AG10803 (cell line): ENCODE data around the gene CSTB.

Source experiments
- DNase-seq: peaks from one replicate; pipeline ENCODE4 v3.0.0; 2010; ENCODE audit warnings: low read depth
- H3K4me3 ChIP-seq: 2 replicates; pipeline ENCODE4 v1.5.1; 2011; ENCODE audit warnings: mild to moderate bottlenecking, low read length, control low read depth
- TF ChIP-seq, protein P1 (sequence below): conservative IDR thresholded peaks from 2 replicates; pipeline ENCODE4 v1.5.1; 2011; ENCODE audit warnings: mild to moderate bottlenecking, low read length, control low read depth, inconsistent platforms

Gene CSTB

DNA sequence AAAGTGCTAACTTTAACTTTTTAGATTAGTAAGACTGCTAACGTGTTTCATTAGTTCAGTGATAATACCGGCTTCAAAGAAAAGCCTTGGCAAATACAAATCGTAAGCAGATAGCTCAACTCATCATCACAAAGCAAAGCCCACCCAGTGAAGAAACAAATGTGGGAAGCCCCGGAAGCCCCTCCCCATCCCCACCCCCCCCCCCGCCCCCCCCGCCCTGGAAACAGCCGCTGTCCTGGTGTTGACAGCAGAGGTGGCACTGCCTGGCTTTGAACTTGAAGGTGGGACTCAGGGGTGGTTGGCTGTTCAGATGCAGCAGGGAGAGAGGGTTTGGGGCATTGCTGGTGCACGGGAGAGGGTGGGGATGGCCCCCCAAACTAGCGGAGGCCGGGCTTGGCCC lies 43.0 kb downstream of the CSTB start:
- no peak overlapping the region for H3K4me3 ChIP-seq
- no peak for DNase-seq
- TF ChIP-seq, protein P1, sequence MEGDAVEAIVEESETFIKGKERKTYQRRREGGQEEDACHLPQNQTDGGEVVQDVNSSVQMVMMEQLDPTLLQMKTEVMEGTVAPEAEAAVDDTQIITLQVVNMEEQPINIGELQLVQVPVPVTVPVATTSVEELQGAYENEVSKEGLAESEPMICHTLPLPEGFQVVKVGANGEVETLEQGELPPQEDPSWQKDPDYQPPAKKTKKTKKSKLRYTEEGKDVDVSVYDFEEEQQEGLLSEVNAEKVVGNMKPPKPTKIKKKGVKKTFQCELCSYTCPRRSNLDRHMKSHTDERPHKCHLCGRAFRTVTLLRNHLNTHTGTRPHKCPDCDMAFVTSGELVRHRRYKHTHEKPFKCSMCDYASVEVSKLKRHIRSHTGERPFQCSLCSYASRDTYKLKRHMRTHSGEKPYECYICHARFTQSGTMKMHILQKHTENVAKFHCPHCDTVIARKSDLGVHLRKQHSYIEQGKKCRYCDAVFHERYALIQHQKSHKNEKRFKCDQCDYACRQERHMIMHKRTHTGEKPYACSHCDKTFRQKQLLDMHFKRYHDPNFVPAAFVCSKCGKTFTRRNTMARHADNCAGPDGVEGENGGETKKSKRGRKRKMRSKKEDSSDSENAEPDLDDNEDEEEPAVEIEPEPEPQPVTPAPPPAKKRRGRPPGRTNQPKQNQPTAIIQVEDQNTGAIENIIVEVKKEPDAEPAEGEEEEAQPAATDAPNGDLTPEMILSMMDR = no peak

DNA sequence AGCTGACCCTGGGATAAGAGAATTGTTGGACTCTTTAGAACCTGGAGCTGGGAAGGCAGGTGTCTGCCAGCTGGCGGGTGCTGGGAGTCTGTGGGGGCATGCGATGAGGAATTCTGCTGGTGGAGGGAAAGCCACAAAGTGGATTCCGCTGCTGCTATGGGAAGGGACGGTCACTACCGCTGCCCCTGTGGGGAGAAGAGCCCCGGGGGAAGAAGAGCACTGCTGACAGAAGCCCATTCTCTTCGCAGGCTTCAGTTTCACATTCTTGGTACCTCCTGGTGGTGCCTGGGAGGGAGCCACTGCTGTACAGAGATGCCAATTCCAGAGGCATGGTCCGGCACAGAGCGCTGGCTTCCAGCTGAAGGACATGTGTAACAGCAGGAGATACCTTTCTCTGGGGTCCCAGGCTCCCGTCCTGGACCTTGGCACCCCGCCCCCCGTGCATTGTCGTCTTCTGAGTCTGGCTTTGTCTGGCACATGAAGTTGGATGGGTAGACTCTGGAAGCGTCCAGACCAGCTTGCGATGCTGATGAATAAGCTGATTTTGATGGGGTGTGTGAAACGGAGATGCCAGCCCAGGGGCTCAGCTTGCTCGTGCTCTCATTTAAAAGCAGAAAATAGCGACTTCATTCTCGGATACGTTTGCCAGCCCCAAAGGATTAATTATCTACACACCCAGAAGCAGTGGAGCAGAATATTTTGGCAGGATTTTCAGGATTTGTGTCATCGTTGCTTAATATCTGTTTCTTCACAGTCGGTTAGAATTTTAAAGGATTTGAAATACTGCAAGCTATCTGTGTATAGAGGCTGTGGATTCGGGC lies 44.0 kb downstream of the CSTB start:
- H3K4me3 ChIP-seq = peak overlapping the region; percentile 17; the same call in 1 of the 2 replicates
- peak; percentile 83 for DNase-seq
- TF ChIP-seq, protein P1 = no peak

- TF ChIP-seq, protein P1 = no peak
- H3K4me3 ChIP-seq = no peak overlapping the region
- no peak for DNase-seq
Measured at GRCh38 chr21:43731476-43731875, 44.6 kb downstream of the CSTB start.

DNA sequence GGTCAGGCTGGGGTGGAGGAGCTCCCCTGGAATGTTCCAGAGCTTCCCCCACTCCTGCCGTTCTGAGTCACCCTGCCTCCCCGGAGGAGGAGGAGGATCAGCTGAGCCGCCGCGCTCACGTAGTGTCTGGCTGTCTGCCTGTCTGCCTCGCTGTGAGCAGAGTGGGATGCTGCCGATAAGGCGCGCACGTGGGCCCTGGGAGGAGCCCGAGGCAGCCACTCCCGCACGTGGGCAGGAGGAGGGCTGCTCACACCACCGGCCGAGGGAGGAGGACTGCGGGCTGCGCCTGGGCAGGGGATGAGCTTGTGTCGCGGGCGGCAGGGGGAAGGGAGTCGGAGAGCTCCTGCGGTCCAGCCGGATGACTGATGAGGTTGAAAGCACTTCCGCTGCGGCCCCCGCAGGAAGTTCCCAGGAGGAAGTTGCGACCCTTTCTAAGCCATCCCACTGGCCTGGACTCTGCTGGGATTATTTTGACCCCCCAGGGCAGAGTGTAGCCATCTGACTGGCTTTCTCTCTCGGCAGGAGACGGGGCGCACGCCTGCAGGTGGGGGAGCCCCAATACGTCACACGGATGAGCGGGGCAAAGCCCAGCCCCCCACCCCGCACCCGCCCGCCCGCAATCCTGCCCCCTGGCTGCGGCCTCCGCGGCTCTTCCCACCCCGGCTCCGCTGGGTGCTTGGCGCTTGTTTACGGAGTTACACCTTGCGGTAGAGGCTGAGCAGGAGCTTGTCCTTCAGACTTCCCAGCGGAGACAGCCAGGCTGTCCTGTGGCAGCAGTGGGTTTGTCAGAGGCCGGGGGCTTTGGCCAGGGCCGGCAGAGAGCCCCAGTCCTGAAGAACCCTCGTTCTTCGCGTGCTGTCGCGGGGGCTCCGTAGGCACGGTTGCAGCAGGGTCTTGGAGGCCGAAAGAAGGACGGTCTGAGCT lies 47.4 kb downstream of the CSTB start:
- TF ChIP-seq, protein P1 = no peak

DNA sequence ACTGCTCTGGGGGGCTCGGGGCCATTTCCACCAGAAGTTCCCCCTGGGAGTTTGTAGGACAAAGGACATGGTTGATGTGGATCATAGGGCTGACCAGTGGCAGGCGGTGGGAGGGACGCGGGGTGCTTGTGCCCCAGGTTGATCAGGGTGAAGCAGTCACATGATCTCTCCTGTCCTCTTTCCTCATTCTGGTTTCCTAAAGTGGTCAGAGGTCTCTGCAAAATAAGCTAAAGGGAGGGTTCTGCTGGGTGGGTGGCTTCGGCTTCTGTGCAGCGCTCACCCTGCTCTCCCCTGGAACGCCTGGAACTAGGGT lies 48.0 kb downstream of the CSTB start:
- peak overlapping the region; percentile 60 for H3K4me3 ChIP-seq
- DNase-seq = no peak
- TF ChIP-seq, protein P1 = no peak

More for the DNA sequence above, 47.4 kb downstream of the CSTB start:
- peak overlapping the region; percentile 60 for H3K4me3 ChIP-seq
- DNase-seq = peak; percentile 97

DNA sequence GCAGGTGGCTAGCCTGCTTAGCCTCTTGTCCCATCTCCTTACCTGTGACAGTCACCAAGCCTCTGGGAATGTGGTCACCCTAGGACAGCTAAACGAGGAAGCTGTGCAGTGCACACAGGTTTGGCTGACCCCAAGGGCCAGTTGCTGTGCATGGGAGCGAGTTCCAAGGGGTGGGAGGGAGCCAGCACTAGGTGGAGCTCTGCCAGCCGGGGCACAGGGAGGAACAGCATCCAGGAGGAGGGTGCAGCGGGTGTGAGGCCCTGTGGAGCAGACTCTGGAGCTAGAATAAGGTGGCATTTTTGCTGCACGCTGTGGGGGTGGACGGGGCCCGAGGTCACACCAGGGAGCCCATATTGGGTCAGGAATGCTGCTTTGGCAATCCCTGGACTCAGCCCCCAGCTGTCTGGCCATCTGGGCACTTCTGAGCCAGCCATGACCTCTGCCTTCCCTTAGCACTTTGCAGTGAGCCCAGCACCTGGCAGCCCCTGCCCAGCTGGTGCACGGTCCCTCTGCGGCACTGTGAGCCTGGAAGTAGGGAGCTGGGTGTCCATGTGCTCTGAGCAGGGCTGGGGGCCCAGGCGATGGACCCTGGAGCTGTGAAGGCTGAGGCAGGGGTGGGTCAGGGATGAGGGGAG lies 48.5 kb downstream of the CSTB start:
- TF ChIP-seq, protein P1 = no peak
- DNase-seq = peak; percentile 25

More for the DNA sequence above, 48.5 kb downstream of the CSTB start:
- peak overlapping the region; percentile 60; the same call in 1 of the 2 replicates for H3K4me3 ChIP-seq
